CD4-positive, alpha-beta T cell treated with Interleukin-4 for 1 hour (primary cell): ENCODE results near the gene PUM2.

Source experiments
- DNase-seq, 2 donors: peaks; one replicate each; pipeline ENCODE4 v3.0.0-alpha.2; 2020 to 2022

PUM2 gene

DNA sequence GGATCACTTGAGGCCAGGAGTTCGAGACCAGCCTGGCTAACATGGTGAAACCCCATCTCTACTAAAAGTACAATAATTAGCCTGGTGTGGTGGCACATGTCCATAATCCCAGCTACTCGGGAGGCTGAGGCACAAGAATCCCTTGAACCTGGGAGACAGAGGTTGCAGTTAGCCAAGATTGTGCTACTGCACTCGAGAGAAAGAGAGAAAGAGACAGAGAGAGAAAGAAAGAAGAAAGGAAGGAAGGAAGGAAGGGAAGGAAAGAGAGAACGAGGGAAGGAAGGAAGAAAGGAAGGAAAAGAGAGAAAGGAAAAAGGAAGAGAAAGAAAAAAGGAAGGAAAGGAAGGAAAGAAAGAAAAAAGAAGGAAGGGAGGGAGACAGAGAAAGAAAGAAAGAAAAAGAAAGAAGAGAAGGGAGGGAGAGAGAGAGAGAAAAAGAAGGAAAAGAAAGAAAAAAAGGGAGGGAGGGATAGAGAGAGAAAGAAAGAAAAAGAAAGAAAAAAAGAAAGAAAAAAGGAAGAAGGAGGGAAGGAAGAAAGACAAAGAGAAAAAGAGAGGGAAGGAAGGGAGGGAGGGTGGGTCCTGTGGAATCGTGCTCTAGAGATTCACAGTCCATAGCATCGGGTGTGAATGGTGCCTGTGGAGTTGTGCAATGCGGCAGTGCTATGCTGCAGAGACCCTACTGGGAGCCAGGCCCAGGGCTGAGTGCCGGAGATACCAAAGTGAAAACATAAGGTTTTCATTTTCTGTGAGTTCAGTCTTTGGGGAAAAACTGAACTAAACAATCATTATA is 121.1 kb downstream of the PUM2 start:
- no peak for DNase-seq

DNA sequence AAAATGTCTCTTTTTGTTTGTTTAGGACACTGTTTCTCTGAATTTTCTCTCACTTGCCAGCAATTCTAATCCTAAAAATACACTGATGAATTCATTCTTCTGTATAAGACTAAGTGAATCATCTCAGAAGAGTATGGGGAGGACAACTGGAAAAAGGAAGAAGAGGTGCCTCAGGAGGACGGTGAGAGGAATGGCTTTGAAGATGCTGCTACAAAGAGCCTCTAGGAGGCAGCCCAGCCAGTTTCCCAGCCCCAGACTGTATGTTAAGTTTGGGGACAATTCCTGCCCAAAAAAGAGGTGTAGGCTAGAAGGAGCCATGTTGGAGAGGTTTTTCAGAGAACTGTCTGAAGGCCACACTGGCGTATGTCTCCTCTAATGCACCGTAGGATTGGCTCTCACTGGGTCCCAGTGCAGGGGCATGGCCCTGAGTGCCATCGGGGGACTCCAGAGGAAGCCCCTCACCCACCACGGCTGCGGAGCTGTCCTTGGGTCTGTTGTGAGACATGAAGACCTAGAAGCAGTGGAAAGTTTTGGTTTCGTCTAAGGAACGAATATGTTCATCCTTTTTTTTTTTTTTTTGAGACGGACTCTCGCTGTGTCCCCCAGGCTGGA is 122.6 kb downstream of the PUM2 start:
- no peak for DNase-seq

DNA sequence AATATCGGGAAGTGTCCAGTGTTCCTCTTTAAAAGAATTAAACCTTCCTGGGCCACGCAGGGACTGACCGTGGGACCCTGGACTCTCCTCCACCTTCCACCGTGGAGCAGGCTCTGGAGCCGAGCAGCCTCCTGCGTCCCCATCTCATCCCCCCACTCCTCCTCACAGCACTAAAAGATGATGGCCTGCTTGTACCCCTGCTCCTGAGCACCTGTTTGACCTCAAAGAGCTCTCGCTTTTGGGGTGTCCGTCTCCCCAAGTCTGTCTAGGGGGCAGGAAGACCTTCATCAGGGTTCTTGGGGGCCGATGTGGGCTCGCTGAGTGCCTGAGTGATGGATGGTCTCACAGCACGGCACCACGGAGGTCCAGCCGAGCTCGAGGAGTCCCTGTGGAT is 124.5 kb downstream of the PUM2 start:
- DNase-seq: peak in 1 of 2 donors; percentile 2

DNA sequence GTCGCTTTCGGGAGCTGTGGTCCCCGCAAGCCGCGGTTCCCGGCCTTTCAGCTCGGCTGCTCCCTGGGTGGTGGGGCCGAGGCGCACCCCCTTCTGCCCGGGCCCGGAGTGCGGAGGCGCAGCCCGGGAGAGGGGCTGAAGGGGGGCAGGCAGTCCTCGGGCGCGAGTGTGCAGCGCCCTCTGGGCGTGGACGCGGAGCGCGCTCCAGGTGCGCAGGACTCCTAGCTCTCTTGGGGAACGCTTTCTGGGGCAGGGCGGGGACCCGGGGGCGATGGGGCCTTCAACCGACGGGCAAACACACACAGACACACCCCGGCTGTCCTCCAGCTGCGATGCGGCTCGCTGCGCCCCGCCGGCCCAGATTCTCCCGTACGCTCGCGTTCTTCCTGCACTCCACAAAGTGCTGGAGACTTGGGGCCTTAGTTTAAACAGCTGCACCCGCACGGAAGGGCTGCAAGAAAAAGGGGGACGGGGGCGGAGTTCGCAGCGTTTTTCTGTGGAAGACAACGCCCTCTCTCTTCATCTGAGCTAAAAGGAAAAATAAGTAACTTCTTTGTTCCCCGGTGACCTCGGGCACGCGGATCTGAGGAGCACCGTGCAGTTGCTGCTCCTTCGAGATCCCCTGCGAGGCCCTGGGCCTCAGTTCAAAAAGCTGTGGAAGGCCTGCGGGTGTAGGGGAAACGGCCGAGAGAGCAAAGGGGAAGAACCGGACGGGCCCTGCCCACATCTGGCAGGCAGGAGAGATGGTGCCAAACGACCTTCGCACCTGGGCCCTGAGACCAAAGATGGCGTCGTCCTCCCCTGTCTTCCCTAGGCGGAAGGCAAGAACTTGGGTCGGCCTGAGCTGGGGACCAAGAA is 125.1 kb downstream of the PUM2 start:
- DNase-seq: peak in 1 of 2 donors; percentile 6

DNA sequence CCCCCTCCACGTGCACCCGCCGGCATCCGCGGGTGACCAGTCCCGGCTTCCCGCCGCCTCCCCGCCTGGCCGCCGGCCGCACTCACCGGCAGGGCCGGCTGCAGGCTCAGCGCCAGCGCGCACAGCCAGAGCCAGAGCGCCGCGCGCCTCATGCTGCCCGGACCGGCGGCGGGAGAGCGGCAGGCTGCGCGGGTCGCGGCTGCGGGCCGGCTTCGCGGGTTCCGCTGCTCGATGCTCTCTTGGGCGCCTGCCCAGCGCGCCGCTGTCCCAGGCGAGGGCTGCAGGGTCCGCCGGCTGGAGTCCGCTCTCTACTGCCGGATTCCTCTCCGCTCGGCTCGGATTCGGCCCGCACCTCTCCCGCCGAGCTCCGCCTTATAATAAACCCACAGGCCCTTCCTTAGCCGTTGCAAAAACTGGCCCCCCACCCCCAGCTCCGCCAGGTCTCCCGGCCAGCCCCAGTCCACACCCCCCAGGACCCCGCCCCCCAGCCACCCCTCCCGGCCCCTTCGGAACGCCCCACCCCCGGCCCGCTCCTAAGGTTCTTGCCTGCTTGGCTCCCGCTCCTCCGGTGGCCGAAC is 125.8 kb downstream of the PUM2 start, which contains the start of gene SDC1:
Gene SDC1 (minus strand): TSS at position 415 of the 578 bp plus-strand sequence. CDS start 263 bp downstream, at position 152.
- DNase-seq: no peak

DNA sequence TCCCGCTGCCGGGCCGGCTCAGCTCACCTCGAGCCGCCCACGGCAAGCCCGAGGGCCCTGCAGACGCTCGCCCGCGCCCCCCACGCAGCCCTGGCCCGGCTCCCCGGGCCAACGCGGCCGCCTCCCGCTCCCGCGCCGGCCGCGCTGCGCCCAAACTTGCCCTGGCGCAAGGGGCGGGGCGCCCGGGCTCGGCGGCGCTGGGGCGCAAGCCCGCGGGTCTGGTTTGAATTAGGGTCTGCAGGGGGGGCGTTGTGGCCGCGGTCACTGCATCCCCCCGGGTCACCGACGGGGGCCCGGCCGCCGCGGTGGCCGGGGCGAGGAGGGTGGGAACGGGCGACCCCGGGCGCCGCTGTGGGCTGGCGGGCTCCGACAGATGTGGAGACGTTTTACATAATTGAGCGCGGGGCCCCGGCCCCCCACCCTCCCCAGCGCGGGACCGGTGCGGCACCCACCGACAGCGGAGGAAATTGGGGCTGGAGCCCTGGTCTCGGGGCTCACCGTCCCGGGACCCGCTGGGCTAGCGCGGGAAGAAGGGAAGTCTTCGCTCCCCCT is 126.4 kb downstream of the PUM2 start:
- no peak for DNase-seq

DNA sequence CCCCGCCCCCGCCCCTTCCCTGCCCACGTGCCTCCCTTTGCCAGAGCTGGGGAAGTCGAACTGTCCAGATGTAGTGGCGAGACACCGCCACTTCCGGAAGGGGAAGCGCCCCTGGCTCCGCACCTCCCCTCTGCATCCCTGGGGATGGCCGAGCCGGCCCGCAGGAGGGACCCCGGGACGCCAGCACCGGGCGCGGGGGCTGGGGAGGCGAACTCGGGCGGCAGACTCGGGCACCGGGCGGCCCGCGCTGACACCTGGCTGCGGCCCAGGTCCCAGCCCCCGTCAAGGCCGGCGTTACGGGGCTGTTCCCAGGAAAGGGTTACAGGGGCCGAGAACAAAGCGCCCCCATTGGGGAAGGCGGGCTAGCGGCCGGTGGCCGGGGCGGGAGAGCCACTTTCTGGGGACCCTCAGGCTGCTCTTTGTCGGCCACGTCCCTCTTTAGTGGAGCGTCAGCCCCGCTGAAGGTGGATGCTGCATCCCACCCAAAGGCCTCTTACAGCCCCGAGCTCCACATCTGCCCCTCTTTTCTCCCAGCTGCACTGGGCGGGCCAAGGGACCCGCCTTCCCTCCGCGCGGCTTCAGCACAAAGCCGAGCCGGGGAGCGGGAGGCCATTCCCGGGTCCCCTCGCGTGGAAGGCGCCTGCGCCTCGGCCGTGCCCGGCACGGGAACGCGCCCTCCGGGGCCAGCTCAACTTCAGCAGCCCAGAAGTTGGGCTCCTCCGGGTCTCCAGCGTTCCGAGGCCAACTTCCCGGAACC is 127.1 kb downstream of the PUM2 start:
- DNase-seq: no peak

DNA sequence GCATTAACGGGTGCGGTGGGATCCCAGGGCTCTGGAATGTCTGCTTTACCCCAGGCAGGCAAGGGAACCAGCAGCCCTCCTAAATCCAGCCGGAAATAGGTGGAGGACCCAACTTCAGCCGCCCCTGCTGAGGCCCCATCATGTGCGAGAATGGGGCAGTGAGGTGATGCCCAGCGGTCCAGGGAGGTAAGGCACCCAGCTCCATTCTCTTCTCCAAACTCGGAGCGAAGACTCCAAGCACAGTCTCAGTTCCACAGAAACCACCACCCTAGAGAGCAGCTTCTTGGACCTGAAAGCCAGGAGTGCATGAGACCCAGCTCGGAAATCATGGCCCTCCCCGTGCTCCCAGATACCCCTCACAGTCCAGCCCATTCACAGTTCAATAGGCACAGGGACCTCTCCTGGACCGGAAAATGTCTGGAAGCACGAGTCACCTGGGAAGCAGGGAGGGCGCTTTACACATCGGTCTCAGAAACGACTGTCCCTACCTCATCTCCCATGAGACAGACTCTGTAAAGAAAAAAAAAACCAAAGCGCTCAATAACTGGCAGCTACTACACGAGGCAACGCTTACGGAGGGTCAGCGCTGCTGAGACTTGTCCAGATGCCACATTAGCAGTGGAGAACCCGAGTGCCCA is 127.8 kb downstream of the PUM2 start:
- DNase-seq: no peak

DNA sequence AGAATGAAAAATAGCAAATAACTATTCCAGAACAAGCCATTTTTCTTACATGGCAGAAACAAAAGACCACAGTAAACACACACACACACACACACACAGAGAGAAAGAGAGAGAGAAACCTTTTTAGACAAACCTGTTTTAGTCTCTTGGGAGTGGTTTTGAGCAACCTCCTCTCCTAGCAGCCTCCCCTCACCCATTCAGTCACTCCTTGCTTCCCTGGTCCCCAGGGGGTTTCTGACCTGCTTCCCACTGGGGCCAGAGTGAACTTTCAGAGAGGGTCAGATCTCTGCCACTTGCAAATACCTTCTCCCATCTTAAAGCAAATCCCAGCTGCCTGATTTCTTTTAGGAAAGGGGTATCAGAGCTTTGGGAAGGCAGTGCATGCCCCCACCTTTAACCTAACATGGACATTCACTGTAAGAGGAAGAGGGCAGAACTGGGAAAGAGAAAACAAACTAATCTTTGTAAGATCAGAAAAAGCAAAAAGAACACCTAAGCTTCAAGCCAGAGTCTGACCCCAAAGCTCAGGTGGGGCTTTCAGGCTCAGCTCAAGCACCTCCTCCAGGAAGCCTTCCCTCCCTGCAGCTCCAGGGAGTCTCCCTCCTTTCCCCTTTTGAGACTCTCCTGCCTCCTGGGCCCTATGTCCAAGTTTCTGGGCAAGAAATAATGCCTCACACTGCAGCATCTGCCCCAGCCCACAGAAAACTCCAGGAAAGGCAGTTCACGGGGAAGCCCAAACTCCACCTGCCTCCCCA is 128.5 kb downstream of the PUM2 start:
- DNase-seq: no peak

DNA sequence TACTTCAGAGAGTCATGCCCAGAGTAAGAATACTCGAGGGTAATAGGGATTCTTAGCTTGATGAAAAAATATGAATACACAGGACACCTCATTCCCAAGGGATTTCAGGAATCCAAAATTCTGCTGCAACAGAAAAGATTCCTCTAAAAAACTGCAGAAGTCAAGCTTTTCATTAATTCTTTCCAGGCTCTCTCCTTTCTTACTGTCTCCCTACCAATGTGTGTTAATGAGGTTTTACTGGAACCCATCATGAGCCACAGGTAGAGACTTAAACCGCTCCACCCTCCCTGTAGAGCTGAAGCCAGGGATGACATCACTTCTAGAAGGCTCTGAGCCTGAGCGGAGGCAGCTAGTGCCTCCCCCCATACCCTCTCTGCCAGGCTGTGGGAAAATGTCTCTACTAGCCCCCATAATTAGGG is 129.1 kb downstream of the PUM2 start:
- no peak for DNase-seq

DNA sequence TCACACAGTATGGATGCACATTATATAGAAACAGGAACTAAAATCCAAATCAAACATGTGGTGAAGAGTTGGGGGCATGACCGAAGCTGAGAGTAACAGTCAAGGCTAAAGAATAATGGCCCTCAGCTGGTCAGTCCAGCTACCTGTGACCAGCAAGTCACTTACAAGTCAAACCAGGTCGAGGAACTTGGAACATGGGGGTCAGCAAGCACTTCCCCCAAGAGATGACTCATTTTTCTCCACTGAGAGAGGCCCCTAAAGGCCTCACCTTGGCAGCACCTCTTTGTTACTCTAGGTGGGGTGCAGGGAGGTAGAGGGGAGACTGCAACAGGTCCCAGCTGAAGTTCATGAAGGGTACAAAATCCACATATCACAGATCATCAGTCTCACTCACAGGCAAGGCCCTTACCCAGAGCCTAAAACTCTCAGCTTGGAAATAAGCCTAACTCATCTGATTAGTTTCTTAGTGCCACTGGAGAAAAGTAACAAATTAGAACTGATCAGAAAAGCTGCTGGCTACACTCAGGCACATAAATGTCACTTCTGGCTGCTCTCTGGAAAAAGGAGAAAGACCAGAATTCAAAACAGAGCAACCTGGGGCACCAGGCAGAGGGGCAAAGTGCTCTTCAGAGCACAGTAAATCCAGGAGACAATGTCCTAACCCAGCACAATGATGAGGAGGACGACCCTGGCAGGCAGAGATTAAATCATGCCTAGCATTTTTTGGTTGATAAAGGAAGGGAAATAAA is 129.7 kb downstream of the PUM2 start:
- DNase-seq: no peak

DNA sequence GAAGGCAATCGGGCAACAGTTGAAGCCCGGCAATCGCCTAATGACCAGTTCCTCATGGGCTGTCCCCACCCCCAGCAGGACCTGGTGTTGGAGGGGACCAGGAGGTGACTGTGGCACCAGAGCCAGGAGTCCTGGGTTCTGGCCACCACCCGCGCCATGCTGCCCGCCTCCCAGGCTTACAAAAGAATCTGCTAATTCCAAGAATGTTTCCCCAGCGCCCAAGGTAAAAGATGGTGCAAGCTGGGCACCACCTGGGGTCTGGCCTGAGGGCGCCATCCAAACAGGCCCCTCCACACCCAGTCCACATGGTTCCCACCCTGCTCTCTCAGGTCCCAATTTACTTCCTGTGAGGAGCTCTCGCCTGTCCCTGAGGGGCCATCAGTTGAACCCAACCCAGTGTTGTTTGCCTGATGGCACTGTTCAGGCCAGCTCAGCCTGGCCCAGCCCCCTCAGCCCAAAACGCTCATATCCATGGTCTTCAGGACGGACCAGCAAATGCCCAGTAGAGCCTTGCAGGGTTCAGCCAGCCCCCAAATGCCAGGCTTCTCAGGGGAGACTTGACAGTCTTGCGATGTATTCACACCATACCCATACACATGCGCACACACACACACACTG is 130.8 kb downstream of the PUM2 start:
- no peak for DNase-seq

DNA sequence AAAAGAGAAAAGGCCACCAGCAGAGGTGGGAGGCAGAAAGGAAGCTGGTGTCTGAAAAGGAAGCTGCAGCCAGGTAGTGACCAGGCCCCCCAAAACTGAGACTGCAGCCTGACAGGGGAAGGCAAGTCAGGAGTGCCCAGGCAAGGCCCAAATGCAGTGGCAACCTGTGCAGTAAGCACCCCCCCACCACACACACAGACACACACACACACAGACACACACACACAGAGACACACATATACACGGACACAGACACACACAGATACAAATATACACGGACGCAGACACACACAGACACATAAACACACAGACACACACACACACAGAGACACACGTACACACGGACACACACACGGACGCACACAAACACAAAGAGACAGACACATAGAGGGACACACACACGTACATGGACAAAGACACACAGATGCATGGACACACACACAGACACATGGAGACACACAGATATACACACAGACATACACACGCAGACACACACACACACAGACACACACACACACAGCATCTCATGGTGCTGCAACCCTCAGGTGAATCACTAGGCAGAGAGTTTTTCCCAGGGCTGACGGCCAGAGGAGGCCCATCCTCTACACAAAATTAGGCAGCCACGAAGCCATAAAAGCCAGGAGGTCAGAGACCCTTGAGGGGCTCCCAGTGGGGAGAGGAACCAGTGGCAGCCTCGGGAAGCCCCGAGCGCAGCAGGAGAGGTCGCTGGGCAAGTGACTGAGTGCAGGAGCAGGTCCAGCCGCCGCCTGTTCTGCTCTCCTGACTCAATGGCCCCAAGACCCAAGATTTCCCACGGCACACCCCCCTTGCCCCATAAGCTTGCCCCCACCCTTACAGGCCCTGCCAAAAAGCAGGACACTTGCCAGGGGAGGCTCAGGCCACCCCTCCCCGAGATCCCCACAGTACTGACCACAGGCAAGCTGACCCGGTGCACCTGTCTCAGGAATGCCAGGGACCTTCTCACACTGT is 132.0 kb downstream of the PUM2 start:
- no peak for DNase-seq

DNA sequence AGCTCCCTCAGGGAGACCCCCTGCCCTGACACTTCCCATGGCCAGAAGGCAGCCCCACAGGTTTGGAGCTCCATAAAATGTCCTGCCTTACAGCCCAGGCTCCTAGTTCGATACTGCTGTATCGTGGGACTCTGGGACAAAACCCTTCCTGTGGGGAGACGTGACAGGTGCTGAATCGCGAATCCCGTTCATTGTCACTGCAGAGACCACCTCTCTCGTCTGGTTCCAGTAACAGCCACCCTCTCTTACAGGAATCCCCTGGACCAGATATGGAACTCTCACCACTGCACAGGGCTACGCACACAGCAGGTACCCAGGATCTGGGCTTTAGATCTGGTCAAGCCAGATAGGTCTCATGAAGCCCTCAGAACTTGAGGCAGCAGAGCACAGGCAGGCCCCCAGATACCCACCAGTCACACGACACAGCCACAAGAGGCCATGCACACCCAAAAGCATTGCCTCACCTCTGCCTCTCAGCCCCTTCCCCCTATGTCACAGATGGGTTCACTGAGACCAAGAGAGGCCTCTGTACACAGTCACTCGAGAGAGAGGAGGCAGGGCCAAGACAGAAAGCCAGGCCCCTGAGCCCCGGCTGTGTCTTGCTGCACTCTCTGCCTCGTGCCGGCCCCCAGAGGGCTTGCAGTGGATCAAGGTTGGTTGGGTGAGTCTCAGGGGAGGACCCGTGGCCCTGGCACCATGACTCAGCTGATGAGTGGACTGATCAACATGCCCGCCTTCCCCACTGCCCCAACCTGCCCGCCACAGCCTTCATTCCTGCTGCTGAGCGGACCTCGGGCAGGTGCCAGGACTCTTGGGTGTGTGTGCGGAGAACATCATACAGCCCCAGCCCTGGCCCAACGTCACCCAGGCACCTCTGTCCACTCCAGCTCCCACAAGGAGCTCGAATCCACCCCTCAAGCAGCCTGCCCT is 133.3 kb downstream of the PUM2 start:
- no peak for DNase-seq

DNA sequence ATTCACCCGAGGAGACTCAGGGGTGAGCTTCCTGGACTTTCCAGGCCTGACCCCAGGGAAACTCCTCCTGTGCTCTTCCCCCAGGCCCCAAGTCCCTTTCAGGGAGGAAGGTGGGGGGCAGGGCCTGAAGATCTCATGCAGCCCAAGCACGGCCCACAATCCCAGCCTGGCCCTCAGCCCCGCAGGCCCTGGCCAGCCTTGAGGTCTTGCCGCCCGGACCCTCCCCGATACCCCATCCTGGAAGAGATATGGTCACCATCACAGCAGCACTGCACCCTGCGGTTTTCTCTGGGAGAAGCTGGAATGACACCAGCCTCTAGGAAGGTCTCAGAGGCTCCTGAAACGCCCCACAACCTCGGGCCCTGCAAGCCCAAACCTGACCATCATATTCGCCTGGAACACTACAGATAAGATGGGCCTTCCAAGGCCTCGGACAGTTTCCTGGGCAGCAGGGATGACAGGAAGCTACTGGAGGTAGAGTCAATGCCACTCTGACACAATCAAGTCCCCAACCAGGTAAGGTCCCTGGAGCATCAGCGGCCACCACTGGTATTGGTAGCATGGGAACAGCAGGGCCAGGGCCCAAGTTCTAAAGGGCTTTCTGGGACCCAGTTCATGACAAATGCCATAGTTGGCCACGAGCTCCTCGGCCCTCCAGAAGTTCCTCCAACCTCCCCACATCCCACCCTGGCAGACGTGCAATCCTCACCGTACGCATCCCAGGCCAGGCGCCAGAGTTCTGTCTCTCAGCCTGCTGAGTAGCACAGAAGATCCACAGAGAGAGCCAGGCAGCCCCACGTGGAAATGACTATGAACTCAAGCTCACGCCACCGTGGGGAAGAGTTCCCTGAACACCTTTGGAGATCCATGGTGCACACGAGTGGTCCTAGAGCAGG is 134.3 kb downstream of the PUM2 start:
- no peak for DNase-seq
